Measurements from ENCODE around the gene CDYL. TPM values are rescaled to one million over a fixed set of nuclear protein-coding genes. Genes with fewer than 3 reads are reported as not detected.

CDYL gene
- total RNA-seq, 2 donors from 2014 or later: 55.1 to 58.2 TPM

Other genes with a start within 250 kb of the CDYL start
- gene RPP40, start 227.6 kb downstream of the CDYL start, total RNA-seq: 1 to 10 TPM; 8.4 to 9.0 TPM

Measured in endodermal cell (in vitro differentiated cells).